Gastroesophageal sphincter (tissue), 3 donors: Measurements from ENCODE around the gene NFKB2.

Experiments
- CTCF ChIP-seq, 4 experiments: fragments of 200-600 bp in 2 of 4; fragments of 450-650 bp in 2 of 4; sonication (generic) in 1 of 4; IDR thresholded peaks; one replicate each; pipeline ENCODE4 v1.5.1; 2017 to 2019; ENCODE audit warnings: antibody characterized with exemption in 4 of 4, mild to moderate bottlenecking in 2 of 4, moderate library complexity in 2 of 4
- EP300 ChIP-seq: sonication (generic); formaldehyde crosslinking; IDR thresholded peaks from one replicate; pipeline ENCODE4 v1.6.1; 2017; ENCODE audit warnings: antibody characterized with exemption, mild to moderate bottlenecking
- POLR2A ChIP-seq, 2 donors: fragments of 450-650 bp; IDR thresholded peaks; one replicate each; pipeline ENCODE4 v1.6.1; 2017; ENCODE audit warnings: antibody characterized with exemption in 2 of 2, mild to moderate bottlenecking in 2 of 2, moderate library complexity in 1 of 2
- POLR2AphosphoS5 ChIP-seq: sonication (generic); formaldehyde crosslinking; IDR thresholded peaks from one replicate; pipeline ENCODE4 v1.6.1; 2017; ENCODE audit warnings: antibody characterized with exemption

GRCh38 chr10:102395400-102396316 lies at the start of gene NFKB2:
- peak in 2 of 4 experiments; percentile 1 to 11 for TF ChIP-seq CTCF (IDR thresholded peaks at IDR 0.05)
- TF ChIP-seq POLR2A (IDR thresholded peaks at IDR 0.05), result peak; percentile 49 to 59
- peak; percentile 85 for TF ChIP-seq POLR2AphosphoS5
- TF ChIP-seq EP300, result no peak
